GM19240 (cell line): ENCODE measurements around the gene PIGL.
"Not testable (repeated sequence)": the region's sequence is repeated elsewhere in the genome, so short reads cannot be mapped to it uniquely, and the experiment has no call there.

Experiments used
- DNase-seq: peaks from one replicate; pipeline ENCODE4 v3.0.0; 2011; ENCODE audit warnings: low spot score; ENCODE audit not compliant: insufficient read length

The PIGL gene

DNA sequence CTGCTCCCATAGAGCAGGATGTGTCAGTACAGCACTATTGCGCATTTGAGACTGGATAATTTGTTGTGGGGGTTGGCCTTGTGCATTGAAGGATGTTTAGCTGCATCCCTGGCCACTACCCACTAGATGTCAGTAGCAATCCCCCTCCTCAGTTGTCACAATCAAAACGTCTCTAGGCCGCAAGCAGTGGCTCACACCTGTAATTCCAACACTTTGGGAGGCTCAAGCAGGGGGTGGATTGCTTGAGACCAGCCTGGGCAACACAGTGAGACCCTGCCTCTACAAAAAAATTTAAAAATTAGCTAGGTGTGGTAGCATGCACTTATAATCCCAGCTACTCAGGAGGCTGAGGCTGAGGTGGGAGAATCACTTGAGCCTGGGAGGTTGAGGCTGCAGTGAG, 87.8 kb downstream of the PIGL start:
- no peak for DNase-seq

DNA sequence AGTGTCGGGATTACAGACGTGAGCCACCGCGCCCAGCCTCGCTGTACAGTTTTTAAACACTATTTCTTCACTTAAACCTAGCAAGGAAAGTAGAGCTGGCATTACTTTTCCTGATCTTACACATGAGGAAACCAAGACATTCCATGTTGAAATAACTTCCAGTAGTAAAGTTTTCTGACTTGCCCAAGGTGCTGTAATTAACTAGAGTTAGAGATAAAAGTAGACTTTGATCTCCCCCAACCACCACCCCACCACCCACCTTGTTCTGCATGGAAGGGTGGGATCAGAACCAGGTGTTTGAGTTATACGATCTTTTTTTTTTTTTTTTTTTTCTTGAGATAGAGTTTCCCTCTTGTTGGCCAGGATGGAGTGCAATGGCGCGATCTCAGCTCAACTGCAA, 89.2 kb downstream of the PIGL start:
- DNase-seq, result no peak

DNA sequence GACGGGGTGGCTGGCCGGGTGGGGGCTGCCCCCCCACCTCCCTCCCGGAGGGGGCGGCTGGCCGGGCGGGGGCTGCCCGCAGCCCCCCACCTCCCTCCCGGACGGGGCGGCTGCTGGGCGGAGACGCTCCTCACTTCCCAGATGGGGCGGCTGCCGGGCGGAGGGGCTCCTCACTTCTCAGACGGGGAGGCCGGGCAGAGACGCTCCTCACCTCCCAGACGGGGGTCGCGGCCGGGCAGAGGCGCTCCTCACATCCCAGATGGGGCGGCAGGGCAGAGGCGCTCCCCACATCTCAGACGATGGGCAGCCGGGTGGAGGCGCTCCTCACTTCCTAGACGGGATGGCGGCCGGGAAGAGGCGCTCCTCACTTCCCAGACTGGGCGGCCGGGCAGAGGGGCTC, 95.1 kb downstream of the PIGL start:
- DNase-seq, result not testable (repeated sequence)

DNA sequence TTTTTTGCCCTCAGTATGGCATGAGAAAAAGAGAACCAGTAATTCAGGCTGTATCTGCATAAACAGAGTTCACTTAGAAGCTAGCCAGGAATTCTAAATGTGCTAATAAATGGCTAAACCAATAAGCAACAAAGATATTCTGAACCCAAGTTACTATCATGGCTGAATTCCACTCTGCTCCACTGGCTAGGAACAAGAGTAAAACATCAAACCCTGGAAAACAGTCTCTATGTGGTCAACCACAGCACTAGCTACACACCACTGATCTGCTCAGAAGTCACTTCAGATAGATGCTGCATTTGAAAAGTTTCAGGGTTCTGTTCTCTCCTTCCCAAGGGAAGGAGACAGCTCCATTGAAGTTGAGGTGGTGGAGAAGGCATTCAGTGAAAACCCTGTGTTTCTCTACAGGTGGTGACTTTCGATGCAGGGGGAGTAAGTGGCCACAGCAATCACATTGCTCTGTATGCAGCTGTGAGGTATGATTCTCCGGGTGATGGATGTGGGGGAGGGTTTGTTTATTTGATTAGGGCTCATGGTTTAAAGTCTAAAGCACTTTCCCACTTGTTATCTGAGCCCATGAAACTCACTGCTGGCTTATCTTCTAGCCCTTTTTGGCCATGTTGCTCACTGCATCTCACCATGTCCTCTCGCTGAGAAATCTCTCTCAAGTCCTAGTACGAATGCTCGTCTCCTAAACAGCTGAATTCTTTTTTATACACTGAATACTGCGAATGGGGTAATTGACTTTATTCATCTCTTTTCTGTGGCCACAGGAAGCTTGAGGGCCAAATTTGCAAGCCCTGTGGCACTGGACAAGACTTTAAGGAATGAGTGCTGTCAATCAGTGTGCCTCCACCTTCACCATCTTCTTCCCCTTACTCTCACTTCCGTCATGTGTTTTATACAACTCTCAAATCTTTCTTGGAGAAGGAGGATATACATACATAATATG, 96.4 kb downstream of the PIGL start:
- DNase-seq, result no peak

DNA sequence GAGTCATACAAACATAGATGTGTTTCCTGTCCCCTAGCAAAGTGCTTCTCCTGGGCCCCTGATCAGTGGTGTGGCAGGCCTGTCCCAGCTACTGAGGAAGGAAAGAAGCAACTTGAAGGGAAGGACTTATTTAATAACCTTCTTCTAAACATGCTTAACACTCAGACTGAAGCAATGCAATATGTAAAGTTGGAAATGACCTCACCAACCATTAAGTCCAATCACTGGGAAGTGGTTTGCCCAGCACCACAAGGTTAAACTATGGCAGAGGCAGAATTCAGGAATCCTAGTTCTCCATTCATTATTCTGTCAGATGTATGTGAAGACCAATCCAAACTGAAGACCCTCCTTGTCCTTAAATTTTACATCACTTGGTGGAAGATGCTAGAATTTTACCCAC, 97.2 kb downstream of the PIGL start:
- no peak for DNase-seq

DNA sequence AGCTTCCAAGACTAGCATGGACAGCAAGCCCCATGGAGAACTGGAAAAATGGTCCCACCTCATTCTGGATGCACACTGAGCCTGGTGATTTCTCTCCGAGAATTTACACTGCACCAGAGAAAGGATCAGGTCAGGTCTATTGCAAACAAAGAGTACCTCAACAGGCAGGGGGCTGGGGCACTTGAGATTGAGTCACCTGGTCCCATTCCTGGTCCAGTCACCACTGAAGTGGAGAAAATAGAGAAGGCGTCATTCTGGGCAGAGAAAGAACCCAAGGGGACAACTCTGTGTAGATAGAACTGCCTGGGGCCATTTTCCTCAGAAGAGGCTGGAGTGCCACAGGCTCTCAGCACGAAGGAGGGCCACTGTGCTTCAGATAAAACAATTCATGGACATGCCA, 97.8 kb downstream of the PIGL start:
- no peak for DNase-seq

DNA sequence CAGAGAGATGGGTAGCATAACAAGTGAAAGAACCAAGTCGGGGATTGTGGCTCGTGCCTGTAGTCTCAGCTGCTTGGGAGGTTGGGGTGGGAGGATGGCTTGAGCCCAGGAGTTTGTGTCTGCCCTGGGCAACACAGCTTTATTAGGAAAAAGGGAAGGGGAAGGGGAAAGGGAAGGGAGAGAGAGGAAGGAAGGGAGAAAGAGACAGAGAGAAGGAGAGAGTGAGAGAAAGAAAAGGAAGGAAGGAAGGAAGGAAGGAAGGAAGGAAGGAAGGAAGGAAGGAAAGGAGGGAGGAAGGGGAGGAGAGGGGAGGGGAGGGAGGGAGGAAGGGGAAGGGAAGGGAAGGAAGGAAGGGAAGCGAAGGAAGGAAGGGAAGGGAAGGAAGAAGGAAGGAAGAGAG, 103.0 kb downstream of the PIGL start:
- DNase-seq, result no peak

DNA sequence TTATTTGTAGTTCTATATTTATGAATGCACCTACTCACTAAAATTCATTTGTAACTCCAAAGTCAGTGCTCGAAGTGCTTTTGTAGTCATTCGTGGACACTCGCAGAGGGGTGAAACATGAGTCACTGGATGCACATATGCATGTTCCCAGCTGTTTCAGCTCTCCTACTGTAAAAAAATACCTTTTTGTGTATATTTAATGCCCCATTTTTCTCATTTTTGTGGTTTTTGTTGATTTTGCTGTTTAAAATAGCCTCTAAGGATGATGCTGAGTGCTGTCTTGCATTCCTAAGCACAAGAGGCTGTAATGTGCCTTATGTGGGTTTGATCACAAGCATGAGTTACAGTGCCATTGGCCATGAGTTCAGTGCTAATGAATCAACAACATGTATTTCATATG, 105.6 kb downstream of the PIGL start:
- no peak for DNase-seq

DNA sequence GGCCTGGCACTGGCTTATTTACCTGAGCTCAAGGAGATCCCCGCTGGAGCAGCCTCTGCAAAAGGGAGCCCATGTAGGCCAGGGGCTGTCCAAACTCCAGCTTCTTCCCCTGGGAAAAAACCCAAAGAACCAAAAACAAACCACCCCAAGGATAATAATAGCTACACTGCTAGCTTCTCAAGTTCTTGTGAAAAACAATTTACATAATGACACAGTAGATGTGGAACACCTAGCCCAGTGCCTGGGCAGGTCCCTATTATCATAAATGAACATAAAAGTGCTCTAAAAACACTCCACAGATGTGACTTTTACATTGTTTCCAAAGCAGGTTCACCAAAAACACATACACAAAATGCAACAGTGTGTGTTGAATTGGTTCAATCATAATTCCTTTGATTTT, 109.0 kb downstream of the PIGL start:
- no peak for DNase-seq

DNA sequence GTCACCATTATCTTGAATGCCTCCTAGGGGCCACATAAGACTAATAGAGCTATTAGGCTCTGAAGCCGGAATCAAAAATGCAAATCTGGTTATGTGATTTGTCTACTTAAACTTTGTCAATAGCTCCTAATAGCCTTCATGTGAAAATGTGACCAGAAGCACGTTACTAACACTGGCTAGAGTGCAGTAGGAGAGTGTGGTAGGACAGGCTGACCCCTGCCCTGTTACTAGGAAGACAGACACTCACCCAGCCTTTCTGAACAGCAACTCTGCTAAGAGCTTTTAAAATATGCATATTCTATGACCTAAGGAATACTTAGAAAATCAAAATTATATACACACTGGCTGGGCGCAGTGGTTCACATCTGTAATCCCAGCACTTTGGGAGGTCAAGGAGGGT, 110.0 kb downstream of the PIGL start:
- no peak for DNase-seq

DNA sequence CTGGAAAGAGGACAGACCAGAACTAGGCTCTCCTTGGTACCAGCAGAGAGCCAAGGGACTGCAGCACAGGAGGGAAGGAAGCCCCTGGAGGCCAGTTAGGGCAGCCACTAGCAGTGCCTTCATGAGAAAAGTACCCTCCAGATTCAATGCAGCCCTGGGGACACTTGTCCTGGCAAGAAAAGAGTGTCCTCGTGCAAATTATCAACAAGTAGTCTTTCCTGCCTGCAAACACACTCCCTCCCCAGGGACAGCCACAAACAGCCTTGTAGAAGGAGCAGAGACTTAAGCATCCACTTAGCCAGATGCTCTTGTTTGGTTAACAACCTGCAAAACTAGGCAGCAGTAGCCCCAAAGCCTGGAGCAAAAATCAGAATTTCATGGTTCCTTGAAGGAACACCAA, 112.0 kb downstream of the PIGL start:
- no peak for DNase-seq

DNA sequence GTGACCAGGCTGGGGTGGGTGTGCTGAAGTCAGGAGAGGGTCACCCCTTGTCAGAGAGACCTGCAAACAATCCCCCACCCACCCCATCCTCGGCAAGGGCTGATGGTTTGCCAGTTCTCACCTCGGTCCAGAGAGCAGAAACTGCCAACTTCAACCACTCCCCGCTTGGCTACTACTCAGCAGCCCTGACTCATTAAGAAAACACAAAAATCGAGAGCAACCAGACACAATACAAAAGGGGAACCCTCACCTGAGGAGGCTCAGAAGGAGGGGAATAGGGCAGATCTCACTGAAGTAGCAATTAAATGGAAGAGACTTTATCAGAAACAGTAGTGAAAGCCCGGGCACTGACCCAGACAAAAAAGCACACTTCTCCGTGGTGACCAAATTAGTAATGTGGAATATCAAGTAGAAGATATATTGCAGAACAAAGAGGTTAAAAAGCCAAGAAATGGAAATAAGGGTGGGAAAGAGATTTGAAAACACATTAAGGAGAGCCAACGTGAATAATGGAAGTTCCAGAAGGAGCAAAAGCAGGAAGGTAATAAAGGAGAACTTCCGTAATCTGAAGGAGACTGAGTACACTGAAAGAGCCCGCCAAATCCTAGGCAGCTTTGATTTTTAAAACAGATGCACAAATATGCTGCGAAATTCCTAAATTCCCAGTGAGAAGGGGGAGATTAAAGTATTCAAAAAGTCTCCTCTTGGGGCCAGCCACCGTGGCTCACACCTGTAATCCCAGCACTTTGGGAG, 112.7 kb downstream of the PIGL start:
- DNase-seq, result no peak

DNA sequence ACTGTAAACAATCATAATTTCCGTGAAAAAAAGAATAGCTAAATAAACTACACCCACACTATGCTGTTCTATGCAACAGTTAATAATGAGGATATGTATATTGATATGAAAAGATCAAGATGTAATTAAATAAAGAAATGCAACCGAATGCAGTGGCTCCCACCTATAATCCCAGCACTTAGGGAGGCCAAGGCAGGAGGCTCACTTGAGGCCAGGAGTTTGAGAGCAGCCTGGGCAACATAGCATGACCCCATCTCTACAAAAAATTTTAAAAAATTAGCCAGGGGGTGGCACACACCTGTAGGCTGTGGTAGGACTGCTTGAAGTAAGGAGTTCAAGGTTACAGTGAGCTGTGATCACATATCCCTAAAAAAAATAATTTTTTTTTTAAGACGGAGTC, 121.4 kb downstream of the PIGL start:
- no peak for DNase-seq

DNA sequence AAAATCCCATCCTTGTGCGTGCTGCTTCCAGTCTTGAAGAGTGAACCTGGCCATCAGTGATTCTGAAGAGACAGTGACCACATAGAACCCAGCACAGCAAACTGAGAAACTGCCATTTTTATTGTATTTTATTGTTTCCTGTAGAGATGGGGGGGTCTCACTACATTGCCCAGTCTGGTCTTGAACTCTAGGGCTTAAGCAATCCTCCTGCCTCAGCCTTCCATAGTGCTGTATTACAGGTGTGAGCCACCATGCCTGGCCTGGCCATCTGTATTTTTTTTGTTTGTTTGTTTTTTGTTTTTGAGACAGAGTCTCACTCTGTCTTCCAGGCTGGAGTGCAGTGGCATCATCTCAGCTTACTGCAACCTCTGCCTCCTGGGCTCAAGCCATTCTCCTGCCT, 122.4 kb downstream of the PIGL start:
- no peak for DNase-seq

DNA sequence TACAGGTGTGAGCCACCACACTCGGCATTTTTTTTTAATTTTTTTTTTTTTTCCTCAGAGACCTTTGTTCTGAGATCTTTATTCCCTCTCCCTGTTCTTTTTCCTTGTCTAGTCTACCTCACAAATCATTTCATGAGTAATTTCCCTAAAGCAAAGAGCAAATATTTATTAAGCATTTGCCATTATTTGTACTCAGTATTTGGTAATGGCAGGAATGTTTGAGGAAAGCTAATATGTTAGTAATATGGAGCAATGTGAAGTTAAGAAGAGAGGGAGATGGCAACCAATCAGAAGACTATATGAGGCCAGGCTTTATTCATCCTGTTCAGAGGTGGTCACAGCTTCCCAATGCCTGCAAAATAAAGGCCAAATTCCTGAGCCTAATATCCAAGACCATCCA, 122.9 kb downstream of the PIGL start:
- DNase-seq, result no peak

DNA sequence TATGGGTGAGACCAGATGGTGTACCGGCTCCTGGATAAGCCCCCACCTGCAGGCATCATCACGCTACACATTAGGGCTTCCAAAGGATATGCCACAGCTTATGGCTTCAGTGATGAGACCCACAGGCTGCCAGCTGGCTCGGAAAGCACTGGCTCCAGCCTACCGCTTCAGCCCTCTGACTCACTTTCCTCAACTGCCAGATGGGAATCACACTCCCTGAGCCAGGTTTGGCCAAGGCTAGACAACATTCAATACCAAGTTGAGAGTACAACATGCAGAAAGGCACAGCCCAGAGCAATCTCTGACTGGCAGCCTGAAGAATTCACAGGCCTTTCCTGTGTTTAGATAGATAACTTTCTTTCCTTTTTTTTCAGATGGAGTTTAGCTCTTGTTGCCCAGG, 126.0 kb downstream of the PIGL start:
- DNase-seq, result no peak

DNA sequence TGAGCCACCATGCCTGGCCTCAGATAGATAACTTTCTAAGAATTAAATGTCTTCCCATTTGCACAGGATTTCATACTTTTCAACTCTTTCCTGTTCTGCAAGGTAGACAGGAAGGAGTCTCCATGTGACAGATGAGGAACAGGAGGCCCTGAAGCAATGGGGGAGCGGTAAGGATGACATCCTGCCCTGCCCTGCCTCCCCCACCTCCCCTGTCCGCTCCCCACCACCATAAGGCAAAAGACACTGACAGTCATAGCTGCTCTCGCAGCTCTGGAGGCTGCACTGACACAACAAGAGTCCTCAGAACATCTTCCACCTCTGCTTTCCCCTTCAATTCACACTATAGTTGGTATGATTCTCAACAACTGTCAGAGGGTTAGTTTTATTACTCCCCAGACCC, 126.6 kb downstream of the PIGL start:
- DNase-seq, result no peak

DNA sequence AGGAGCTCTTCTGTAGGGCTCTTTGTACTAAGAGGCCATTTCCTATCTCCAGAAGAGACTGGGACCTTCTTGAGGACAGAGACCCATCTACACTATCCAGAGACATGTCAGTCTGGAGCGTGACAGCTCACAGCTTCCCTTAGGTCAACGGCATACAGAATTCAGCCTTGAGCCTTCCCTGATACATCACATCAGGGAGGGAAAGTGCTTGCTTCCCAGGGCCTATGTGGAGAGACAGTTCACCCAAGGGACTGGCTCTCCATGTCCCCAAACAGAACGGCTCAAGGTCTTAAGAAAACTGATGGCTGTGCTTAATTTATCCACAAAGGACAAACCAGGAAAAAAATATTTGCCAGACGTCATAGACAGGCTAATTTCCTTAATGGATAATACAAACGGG, 128.6 kb downstream of the PIGL start:
- no peak for DNase-seq

DNA sequence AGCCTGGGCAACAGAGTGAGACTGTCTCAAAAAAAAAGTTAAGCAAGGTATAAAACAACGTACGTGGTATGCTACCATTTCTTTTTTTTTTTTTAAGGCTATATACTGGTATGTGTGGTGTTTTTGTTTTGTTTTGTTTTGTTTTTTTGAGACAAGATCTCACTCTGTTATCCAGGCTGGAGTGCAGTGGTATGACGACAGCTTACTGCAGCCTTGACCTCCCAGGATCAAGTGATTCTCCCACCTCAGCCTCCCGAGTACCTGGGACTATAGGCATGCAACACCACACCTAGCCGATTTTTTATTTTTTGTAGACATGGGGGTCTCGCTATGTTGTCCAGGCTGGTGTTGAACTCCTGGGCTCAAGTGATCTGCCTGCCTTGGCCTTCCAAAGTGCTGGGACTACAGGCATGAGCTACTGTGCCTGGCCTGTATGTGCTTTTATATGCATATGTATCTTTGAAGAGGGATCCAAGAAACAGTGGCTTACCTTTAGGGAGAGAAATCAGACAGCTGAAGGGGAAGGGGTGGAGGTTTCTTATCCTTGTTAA, 129.8 kb downstream of the PIGL start:
- no peak for DNase-seq

DNA sequence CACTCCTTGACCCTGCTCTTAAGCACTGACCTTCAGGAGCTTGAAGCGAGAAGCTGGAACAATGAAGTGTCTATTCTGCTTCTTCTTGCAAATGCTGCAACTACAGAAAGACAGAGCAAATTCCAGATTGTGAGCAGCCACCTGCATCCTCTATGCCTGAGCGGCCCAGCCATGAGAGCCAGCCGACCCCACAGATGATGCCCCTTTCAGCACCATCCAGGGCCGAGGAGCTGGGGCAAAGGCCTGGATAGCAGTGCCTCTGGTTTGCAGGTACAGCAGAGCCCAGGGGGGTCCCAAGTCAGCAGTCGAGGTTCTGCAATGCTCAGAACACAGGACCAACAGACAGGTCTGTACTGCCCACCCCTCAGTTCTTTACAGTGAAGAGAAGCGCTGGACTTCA, 131.6 kb downstream of the PIGL start:
- no peak for DNase-seq

DNA sequence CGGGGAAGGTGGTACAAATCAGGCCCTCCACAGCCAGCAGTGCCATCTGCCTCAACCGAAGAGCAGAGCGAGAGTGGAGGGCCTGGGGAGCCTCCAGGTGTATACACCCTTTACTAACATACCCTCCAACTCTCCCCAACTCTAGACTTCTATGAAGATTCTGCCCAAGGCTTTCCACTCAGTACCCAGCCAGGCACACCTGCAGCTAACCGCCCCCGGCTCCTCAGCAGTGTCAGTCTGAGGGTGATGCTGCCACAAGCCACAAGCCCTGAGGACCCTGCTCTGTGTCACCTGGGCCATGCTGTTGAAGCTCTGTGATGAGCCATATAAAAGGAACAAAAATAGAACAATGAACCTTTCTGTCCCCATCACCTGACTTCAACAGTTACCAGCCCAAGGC, 132.4 kb downstream of the PIGL start:
- no peak for DNase-seq

DNA sequence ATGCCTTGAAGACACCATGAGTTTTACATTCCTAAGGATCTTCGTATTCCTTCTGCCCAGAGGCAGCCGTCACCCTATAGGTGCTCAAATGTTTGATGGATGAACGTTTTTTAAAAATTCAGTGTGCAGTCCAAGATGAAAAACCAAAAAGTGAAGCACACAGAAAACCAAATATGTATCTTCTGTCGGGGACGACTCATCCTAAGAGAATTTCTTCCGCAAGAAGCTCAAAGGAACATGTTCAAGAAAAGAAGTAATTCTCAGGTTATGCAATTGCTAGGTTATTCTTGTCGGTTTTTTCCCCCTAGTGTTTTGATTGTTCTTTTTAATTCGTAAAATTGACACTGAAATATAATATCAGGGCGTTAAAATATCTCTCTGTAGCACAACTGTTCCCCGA, 134.8 kb downstream of the PIGL start:
- no peak for DNase-seq

DNA sequence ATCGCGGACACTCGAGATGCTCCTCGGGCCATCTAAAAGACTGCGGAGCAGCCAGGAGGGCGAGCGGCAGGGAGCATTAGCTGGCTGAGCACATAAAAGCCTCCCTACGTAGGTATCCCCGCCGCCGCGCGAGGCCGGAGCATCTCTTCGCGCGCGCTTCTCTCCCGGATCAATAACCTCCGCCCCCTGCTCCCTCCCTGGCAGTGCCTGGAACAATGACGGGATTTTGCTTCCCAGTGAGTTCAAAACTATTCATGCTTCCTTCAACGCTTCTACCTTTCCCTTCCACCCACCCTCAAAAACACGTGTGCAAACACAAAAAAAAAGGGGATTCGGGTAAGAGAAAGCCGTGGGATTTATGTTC, 135.3 kb downstream of the PIGL start:
- DNase-seq, result no peak
